ENCODE data around the gene FUT4.
A peak's percentile ranks its signal among the peaks of the same experiment; 100 is the strongest.

Gene FUT4

GRCh38 chr11:94511932-94512781 lies 31.6 kb upstream of the FUT4 start, which contains the start of gene C11orf97:
Gene C11orf97, plus strand, starts transcription at chr11:94512461. Its CDS starts 68 bp downstream, at chr11:94512529.
- H3K27ac ChIP-seq (replicated peaks; ENCODE audit: low read length): no peak within 1 kb of the TSS
- peaks cover 0 to 6% of the 10 kb centered on the region in 2 donors for H3K9me3 ChIP-seq (replicated peaks in 1 of 2; ENCODE audit: control insufficient read depth in 2 of 2, insufficient read depth in 1 of 2, low read depth in 1 of 2, low read length in 2 of 2)
- no peak within 1 kb of the TSS for H2BK15ac ChIP-seq (ENCODE audit: low read length)
- no peak within 1 kb of the TSS for H3K23ac ChIP-seq (ENCODE audit: low read depth, low read length, poor library complexity)
- no peak within 1 kb of the TSS for H4K8ac ChIP-seq (ENCODE audit: low read depth, low read length)
- H3K79me1 ChIP-seq (ENCODE audit: low read depth, low read length): no peaks in the 10 kb centered on the region
- no peak within 1 kb of the TSS for H3K14ac ChIP-seq (ENCODE audit: low read length)
- peak within 1 kb of the TSS; percentile 19 for H3K18ac ChIP-seq (ENCODE audit: low read length)
- no peaks in the 10 kb centered on the region for H3K36me3 ChIP-seq (replicated peaks in 1 of 2; ENCODE audit: control insufficient read depth in 2 of 2, insufficient read depth in 2 of 2, low read length in 2 of 2)
- no peak within 1 kb of the TSS for H2AK5ac ChIP-seq (ENCODE audit: low read depth, low read length)
- H2BK12ac ChIP-seq (ENCODE audit: low read length): no peak within 1 kb of the TSS
- H2BK5ac ChIP-seq (ENCODE audit: low read length): no peak within 1 kb of the TSS
- no CpG with 5 or more reads among the region's 53 CpGs for WGBS, 2 donors (ENCODE audit: extremely low coverage in 2 of 2, insufficient read length in 2 of 2, insufficient replicate concordance in 1 of 2)
- peaks cover 0 to 46% (median 8%) of the 10 kb centered on the region in 3 experiments for H3K27me3 ChIP-seq (ENCODE audit: control insufficient read depth in 3 of 3, insufficient read depth in 3 of 3, low read depth in 1 of 3, low read length in 3 of 3)
- H4K91ac ChIP-seq (ENCODE audit: low read depth, low read length, poor library complexity): no peak within 1 kb of the TSS
- H3K4me2 ChIP-seq (ENCODE audit: insufficient read depth, low read length, poor library complexity, severe bottlenecking): peak within 1 kb of the TSS; percentile 99
- no peak within 1 kb of the TSS for H3K9ac ChIP-seq (ENCODE audit: low read depth, low read length, poor library complexity)
- H2BK120ac ChIP-seq (ENCODE audit: low read depth, low read length): no peak within 1 kb of the TSS
- H3K4me1 ChIP-seq (ENCODE audit: control insufficient read depth in 2 of 2, insufficient read depth in 1 of 2, low read depth in 1 of 2, low read length in 2 of 2): peaks cover 2 to 3% of the 10 kb centered on the region in 2 donors
- H3K4ac ChIP-seq (ENCODE audit: low read length): no peak within 1 kb of the TSS
- peak; percentile 54 for DNase-seq (ENCODE audit: low spot score)
- H3K4me3 ChIP-seq (ENCODE audit: low read length in 2 of 2): peak within 1 kb of the TSS; percentile 31 to 73
- peak within 1 kb of the TSS; percentile 78 for H2AFZ ChIP-seq (ENCODE audit: low read length)

GRCh38 chr11:94513091-94513490 lies 30.6 kb upstream of the FUT4 start:
- Histone ChIP-seq H3K36me3 (replicated peaks in 1 of 2; ENCODE audit: control insufficient read depth in 2 of 2, insufficient read depth in 2 of 2, low read length in 2 of 2) (no peaks in the 10 kb centered on the region), H3K27me3 (ENCODE audit: control insufficient read depth in 3 of 3, insufficient read depth in 3 of 3, low read depth in 1 of 3, low read length in 3 of 3) (peaks cover 0 to 47% (median 8%) of the 10 kb centered on the region in 3 experiments), H3K9ac (ENCODE audit: low read depth, low read length, poor library complexity) (no peak overlapping the region), H2BK120ac (ENCODE audit: low read depth, low read length) (no peak overlapping the region), H3K14ac (ENCODE audit: low read length) (no peak overlapping the region), H3K4me3 (ENCODE audit: low read length in 2 of 2) (no peak overlapping the region), H3K4me1 (ENCODE audit: control insufficient read depth in 2 of 2, insufficient read depth in 1 of 2, low read depth in 1 of 2, low read length in 2 of 2) (peaks cover 2 to 3% of the 10 kb centered on the region in 2 donors), H2BK12ac (ENCODE audit: low read length) (no peak overlapping the region), H3K4ac (ENCODE audit: low read length) (no peak overlapping the region), H2BK15ac (ENCODE audit: low read length) (no peak overlapping the region), H3K79me1 (ENCODE audit: low read depth, low read length) (no peaks in the 10 kb centered on the region), H3K23ac (ENCODE audit: low read depth, low read length, poor library complexity) (no peak overlapping the region), H3K9me3 (replicated peaks in 1 of 2; ENCODE audit: control insufficient read depth in 2 of 2, insufficient read depth in 1 of 2, low read depth in 1 of 2, low read length in 2 of 2) (peaks cover 0 to 6% of the 10 kb centered on the region in 2 donors), H3K4me2 (ENCODE audit: insufficient read depth, low read length, poor library complexity, severe bottlenecking) (no peak overlapping the region), H3K27ac (replicated peaks; ENCODE audit: low read length) (no peak overlapping the region), H4K8ac (ENCODE audit: low read depth, low read length) (no peak overlapping the region), H2AFZ (ENCODE audit: low read length) (no peak overlapping the region), H2BK5ac (ENCODE audit: low read length) (no peak overlapping the region), H3K18ac (ENCODE audit: low read length) (no peak overlapping the region), H2AK5ac (ENCODE audit: low read depth, low read length) (no peak overlapping the region), H4K91ac (ENCODE audit: low read depth, low read length, poor library complexity) (no peak overlapping the region)
- no CpG with 5 or more reads among the region's 2 CpGs for WGBS, 2 donors (ENCODE audit: extremely low coverage in 2 of 2, insufficient read length in 2 of 2, insufficient replicate concordance in 1 of 2)
- no peak for DNase-seq (ENCODE audit: low spot score)

- H3K18ac ChIP-seq (ENCODE audit: low read length): no peak overlapping the region
- no peak overlapping the region for H2AFZ ChIP-seq (ENCODE audit: low read length)
- H3K4me3 ChIP-seq (ENCODE audit: low read length in 2 of 2): no peak overlapping the region
- H3K23ac ChIP-seq (ENCODE audit: low read depth, low read length, poor library complexity): no peak overlapping the region
- no peaks in the 10 kb centered on the region for H3K36me3 ChIP-seq (replicated peaks in 1 of 2; ENCODE audit: control insufficient read depth in 2 of 2, insufficient read depth in 2 of 2, low read length in 2 of 2)
- peaks cover 2 to 3% of the 10 kb centered on the region in 2 donors for H3K4me1 ChIP-seq (ENCODE audit: control insufficient read depth in 2 of 2, insufficient read depth in 1 of 2, low read depth in 1 of 2, low read length in 2 of 2)
- no peaks in the 10 kb centered on the region for H3K79me1 ChIP-seq (ENCODE audit: low read depth, low read length)
- WGBS, 2 donors (ENCODE audit: extremely low coverage in 2 of 2, insufficient read length in 2 of 2, insufficient replicate concordance in 1 of 2): no CpG with 5 or more reads among the region's 2 CpGs
- H2BK12ac ChIP-seq (ENCODE audit: low read length): no peak overlapping the region
- no peak overlapping the region for H2BK15ac ChIP-seq (ENCODE audit: low read length)
- no peak overlapping the region for H3K4me2 ChIP-seq (ENCODE audit: insufficient read depth, low read length, poor library complexity, severe bottlenecking)
- H3K14ac ChIP-seq (ENCODE audit: low read length): no peak overlapping the region
- DNase-seq (ENCODE audit: low spot score): no peak
- H2BK120ac ChIP-seq (ENCODE audit: low read depth, low read length): no peak overlapping the region
- H3K27ac ChIP-seq (replicated peaks; ENCODE audit: low read length): no peak overlapping the region
- no peak overlapping the region for H3K4ac ChIP-seq (ENCODE audit: low read length)
- no peak overlapping the region for H2AK5ac ChIP-seq (ENCODE audit: low read depth, low read length)
- no peak overlapping the region for H4K8ac ChIP-seq (ENCODE audit: low read depth, low read length)
- H3K9me3 ChIP-seq (replicated peaks in 1 of 2; ENCODE audit: control insufficient read depth in 2 of 2, insufficient read depth in 1 of 2, low read depth in 1 of 2, low read length in 2 of 2): peaks cover 0 to 6% of the 10 kb centered on the region in 2 donors
- H4K91ac ChIP-seq (ENCODE audit: low read depth, low read length, poor library complexity): no peak overlapping the region
- H3K27me3 ChIP-seq (ENCODE audit: control insufficient read depth in 3 of 3, insufficient read depth in 3 of 3, low read depth in 1 of 3, low read length in 3 of 3): peaks cover 0 to 52% (median 8%) of the 10 kb centered on the region in 3 experiments
- no peak overlapping the region for H3K9ac ChIP-seq (ENCODE audit: low read depth, low read length, poor library complexity)
- no peak overlapping the region for H2BK5ac ChIP-seq (ENCODE audit: low read length)
Measured at GRCh38 chr11:94515398-94515797, 28.3 kb upstream of the FUT4 start.

GRCh38 chr11:94516725-94517124 lies 27.0 kb upstream of the FUT4 start:
- Histone ChIP-seq H4K91ac (ENCODE audit: low read depth, low read length, poor library complexity) (no peak overlapping the region), H3K4ac (ENCODE audit: low read length) (no peak overlapping the region), H2AFZ (ENCODE audit: low read length) (no peak overlapping the region), H3K4me1 (ENCODE audit: control insufficient read depth in 2 of 2, insufficient read depth in 1 of 2, low read depth in 1 of 2, low read length in 2 of 2) (peaks cover 2 to 3% of the 10 kb centered on the region in 2 donors), H3K27ac (replicated peaks; ENCODE audit: low read length) (no peak overlapping the region), H3K27me3 (ENCODE audit: control insufficient read depth in 3 of 3, insufficient read depth in 3 of 3, low read depth in 1 of 3, low read length in 3 of 3) (peaks cover 0 to 46% (median 8%) of the 10 kb centered on the region in 3 experiments), H2BK15ac (ENCODE audit: low read length) (no peak overlapping the region), H2BK12ac (ENCODE audit: low read length) (no peak overlapping the region), H3K79me1 (ENCODE audit: low read depth, low read length) (no peaks in the 10 kb centered on the region), H3K4me2 (ENCODE audit: insufficient read depth, low read length, poor library complexity, severe bottlenecking) (no peak overlapping the region), H3K14ac (ENCODE audit: low read length) (no peak overlapping the region), H2BK5ac (ENCODE audit: low read length) (no peak overlapping the region), H2BK120ac (ENCODE audit: low read depth, low read length) (no peak overlapping the region), H3K9me3 (replicated peaks in 1 of 2; ENCODE audit: control insufficient read depth in 2 of 2, insufficient read depth in 1 of 2, low read depth in 1 of 2, low read length in 2 of 2) (no peaks in the 10 kb centered on the region), H3K23ac (ENCODE audit: low read depth, low read length, poor library complexity) (no peak overlapping the region), H2AK5ac (ENCODE audit: low read depth, low read length) (no peak overlapping the region), H3K9ac (ENCODE audit: low read depth, low read length, poor library complexity) (no peak overlapping the region), H3K18ac (ENCODE audit: low read length) (no peak overlapping the region), H3K4me3 (ENCODE audit: low read length in 2 of 2) (no peak overlapping the region), H3K36me3 (replicated peaks in 1 of 2; ENCODE audit: control insufficient read depth in 2 of 2, insufficient read depth in 2 of 2, low read length in 2 of 2) (no peaks in the 10 kb centered on the region), H4K8ac (ENCODE audit: low read depth, low read length) (no peak overlapping the region)
- no CpG with 5 or more reads among the region's 1 CpG for WGBS, 2 donors (ENCODE audit: extremely low coverage in 2 of 2, insufficient read length in 2 of 2, insufficient replicate concordance in 1 of 2)
- no peak for DNase-seq (ENCODE audit: low spot score)
